ENCODE results near the gene PSD2.

DNA sequence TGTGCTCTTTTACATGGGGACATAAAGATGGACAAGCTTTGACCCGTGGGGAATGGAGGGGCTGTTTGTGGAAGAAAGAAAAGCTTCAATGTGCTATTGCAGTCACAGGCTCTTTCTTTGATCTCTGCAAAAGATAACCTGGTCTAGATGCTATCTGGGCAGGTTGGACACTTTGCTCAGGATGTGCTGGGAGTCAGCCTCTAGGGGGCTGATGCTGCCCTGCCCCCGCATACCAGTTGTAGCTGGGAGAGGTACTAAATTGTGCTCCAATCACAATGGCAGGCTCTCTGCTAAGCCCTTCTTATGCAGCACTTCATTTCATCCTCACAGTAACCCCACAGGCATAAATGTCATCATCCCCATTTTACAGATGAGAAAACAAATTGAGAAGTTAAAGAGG, 67.2 kb downstream of the PSD2 start:
- TF ChIP-seq, protein P1, sequence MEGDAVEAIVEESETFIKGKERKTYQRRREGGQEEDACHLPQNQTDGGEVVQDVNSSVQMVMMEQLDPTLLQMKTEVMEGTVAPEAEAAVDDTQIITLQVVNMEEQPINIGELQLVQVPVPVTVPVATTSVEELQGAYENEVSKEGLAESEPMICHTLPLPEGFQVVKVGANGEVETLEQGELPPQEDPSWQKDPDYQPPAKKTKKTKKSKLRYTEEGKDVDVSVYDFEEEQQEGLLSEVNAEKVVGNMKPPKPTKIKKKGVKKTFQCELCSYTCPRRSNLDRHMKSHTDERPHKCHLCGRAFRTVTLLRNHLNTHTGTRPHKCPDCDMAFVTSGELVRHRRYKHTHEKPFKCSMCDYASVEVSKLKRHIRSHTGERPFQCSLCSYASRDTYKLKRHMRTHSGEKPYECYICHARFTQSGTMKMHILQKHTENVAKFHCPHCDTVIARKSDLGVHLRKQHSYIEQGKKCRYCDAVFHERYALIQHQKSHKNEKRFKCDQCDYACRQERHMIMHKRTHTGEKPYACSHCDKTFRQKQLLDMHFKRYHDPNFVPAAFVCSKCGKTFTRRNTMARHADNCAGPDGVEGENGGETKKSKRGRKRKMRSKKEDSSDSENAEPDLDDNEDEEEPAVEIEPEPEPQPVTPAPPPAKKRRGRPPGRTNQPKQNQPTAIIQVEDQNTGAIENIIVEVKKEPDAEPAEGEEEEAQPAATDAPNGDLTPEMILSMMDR (IDR thresholded peaks at IDR 0.05): no peak
- TF ChIP-seq, protein P2, sequence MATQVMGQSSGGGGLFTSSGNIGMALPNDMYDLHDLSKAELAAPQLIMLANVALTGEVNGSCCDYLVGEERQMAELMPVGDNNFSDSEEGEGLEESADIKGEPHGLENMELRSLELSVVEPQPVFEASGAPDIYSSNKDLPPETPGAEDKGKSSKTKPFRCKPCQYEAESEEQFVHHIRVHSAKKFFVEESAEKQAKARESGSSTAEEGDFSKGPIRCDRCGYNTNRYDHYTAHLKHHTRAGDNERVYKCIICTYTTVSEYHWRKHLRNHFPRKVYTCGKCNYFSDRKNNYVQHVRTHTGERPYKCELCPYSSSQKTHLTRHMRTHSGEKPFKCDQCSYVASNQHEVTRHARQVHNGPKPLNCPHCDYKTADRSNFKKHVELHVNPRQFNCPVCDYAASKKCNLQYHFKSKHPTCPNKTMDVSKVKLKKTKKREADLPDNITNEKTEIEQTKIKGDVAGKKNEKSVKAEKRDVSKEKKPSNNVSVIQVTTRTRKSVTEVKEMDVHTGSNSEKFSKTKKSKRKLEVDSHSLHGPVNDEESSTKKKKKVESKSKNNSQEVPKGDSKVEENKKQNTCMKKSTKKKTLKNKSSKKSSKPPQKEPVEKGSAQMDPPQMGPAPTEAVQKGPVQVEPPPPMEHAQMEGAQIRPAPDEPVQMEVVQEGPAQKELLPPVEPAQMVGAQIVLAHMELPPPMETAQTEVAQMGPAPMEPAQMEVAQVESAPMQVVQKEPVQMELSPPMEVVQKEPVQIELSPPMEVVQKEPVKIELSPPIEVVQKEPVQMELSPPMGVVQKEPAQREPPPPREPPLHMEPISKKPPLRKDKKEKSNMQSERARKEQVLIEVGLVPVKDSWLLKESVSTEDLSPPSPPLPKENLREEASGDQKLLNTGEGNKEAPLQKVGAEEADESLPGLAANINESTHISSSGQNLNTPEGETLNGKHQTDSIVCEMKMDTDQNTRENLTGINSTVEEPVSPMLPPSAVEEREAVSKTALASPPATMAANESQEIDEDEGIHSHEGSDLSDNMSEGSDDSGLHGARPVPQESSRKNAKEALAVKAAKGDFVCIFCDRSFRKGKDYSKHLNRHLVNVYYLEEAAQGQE (IDR thresholded peaks at IDR 0.05; ENCODE audit: insufficient read depth in 1 of 2, low read depth in 2 of 2, low read length in 1 of 2): no peak
- TF ChIP-seq TCF7L2 (IDR thresholded peaks at IDR 0.05; ENCODE audit: low read depth, low read length): no peak
